Kidney epithelial cell (primary cell): ENCODE data around the gene B4GALNT3. TPM values are rescaled to one million over a fixed set of nuclear protein-coding genes. Genes with fewer than 3 reads are reported as not detected.

Experiments used
- DNase-seq: peaks from one replicate; pipeline ENCODE4 v3.0.0-alpha.2; 2010; ENCODE audit warnings: low read depth
- H3K27me3 ChIP-seq: 2 replicates; pipeline ENCODE4 v1.6.0; 2011; ENCODE audit warnings: low read length; ENCODE audit not compliant: control insufficient read depth, insufficient read depth
- H3K36me3 ChIP-seq: 2 replicates; pipeline ENCODE4 v1.5.1; 2011; ENCODE audit warnings: low read length; ENCODE audit not compliant: control insufficient read depth, insufficient read depth
- H3K4me3 ChIP-seq: 2 replicates; pipeline ENCODE4 v1.5.1; 2011; ENCODE audit warnings: low read depth, mild to moderate bottlenecking, control low read depth, low read length
- total RNA-seq: library from RNA; depleted of rRNA; stranded (reverse); fragments of >200 nt; gene quantifications from 2 replicates; pipeline ENCODE4 v1.2.3, GENCODE V29; 2015
- TF ChIP-seq, protein P1 (sequence below): IDR thresholded peaks from 2 replicates; pipeline ENCODE4 v1.5.1; 2011; ENCODE audit warnings: mild to moderate bottlenecking, moderate library complexity, low read length, control low read depth, inconsistent platforms; ENCODE audit not compliant: insufficient read depth, poor library complexity, severe bottlenecking

B4GALNT3 gene
- total RNA-seq, 1 donor from 2014 or later = 6.8 TPM

DNA sequence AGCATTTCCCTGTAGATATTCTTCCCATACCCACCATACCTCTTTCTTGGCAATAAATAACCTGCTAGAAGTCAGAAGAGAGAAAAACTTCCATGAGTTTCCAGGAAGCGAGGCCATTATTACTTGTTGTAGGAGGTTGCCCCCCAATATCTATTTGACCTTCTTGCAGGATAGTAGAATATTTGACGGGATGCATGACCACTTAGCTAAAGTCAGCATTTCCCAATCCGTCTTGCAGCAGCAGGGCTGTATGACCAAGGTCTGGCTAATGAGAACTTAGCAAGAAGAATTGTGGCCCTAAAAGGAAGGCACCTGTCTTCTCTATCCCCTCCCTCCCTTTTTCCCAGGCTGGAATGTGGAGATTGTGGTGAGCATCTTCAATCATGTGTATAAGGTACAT lies 152.0 kb downstream of the B4GALNT3 start:
- Histone ChIP-seq H3K27me3 (no peaks in the 10 kb centered on the region), H3K36me3 (no peaks in the 10 kb centered on the region), H3K4me3 (no peak overlapping the region)
- TF ChIP-seq, protein P1, sequence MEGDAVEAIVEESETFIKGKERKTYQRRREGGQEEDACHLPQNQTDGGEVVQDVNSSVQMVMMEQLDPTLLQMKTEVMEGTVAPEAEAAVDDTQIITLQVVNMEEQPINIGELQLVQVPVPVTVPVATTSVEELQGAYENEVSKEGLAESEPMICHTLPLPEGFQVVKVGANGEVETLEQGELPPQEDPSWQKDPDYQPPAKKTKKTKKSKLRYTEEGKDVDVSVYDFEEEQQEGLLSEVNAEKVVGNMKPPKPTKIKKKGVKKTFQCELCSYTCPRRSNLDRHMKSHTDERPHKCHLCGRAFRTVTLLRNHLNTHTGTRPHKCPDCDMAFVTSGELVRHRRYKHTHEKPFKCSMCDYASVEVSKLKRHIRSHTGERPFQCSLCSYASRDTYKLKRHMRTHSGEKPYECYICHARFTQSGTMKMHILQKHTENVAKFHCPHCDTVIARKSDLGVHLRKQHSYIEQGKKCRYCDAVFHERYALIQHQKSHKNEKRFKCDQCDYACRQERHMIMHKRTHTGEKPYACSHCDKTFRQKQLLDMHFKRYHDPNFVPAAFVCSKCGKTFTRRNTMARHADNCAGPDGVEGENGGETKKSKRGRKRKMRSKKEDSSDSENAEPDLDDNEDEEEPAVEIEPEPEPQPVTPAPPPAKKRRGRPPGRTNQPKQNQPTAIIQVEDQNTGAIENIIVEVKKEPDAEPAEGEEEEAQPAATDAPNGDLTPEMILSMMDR = no peak
- no peak for DNase-seq

DNA sequence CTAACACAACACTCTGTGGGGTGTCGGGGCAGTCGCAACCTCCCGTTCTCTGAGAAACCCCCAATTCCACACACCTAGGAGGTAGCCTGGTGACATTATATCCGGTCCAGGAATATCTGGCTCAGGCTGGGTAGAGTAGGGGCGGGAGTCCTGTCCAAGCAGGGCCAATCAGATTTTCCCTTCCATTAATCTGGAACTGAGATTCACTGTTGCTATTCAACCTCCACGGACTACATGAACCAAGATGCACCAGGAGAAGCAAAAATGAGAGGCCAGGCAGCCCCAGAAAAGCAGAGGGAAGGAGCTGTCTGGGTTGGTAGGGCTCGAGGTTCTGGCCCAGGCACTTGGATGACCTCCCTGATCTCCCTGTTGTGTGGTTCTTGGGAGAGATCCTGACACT lies 152.6 kb downstream of the B4GALNT3 start:
- no peak overlapping the region for H3K4me3 ChIP-seq
- H3K36me3 ChIP-seq = no peaks in the 10 kb centered on the region
- no peaks in the 10 kb centered on the region for H3K27me3 ChIP-seq
- no peak for DNase-seq
- TF ChIP-seq, protein P1 = no peak

DNA sequence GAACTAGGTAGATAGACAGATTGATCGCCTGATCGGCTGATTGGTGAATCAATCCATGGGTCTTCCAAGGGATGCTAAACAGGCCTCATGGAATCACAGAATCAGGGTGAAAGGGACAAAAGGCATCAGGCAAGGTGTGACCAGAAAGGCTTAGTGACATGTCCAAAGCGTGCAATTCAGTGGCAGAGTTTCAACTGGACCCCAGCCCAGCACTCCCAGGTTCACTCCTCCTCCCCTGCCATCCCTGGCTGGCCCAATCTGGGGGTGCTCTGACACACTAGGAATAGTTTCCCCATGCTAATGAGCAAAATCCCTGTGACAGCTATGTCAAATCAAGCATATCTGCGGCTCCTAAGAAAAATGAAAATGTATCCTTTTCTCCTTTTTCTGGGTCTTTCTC lies 153.1 kb downstream of the B4GALNT3 start:
- no peak overlapping the region for H3K4me3 ChIP-seq
- H3K27me3 ChIP-seq = no peaks in the 10 kb centered on the region
- no peak for DNase-seq
- TF ChIP-seq, protein P1 = no peak
- H3K36me3 ChIP-seq = no peaks in the 10 kb centered on the region

Other genes with a start within 250 kb of the B4GALNT3 start
- 2.1 TPM in 1 of 2 replicates, not detected in the other for gene SLC6A12, start 245.8 kb upstream of the B4GALNT3 start, total RNA-seq
- not detected in 2 replicates for gene SLC6A13, start 197.1 kb upstream of the B4GALNT3 start, total RNA-seq
- 44.8 and 53.6 TPM in 2 replicates for gene KDM5A, start 70.6 kb upstream of the B4GALNT3 start, total RNA-seq
- gene CCDC77, start 58.3 kb upstream of the B4GALNT3 start, total RNA-seq = 10.4 and 18.5 TPM in 2 replicates
- not detected in 2 replicates for gene NINJ2, start 203.5 kb downstream of the B4GALNT3 start, total RNA-seq